ENCODE measurements around the gene VSIG8.

DNA sequence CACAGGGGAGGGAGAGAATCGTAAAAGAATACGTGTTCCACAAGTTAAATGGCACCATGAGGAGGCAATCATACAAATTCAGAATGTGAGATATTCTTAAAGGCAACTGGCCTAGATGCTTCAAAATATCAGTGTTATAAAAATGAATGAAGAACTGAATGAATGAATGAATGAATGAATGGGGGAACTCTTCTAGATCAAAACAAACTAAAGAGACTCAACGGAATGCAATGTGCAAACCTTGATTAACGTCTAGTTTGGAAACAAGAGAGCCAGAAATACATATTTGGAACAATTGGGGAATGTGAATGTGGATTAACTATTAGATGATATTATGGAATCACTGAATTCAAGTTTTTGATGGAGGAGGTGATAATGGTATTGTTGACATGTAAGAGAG is 20.7 kb upstream of the VSIG8 start:
- no peak for TF ChIP-seq POLR2A (IDR thresholded peaks at IDR 0.05)
- TF ChIP-seq CTCF (IDR thresholded peaks at IDR 0.05), result no peak
- no peak for TF ChIP-seq EP300 (IDR thresholded peaks at IDR 0.05)

All from ovary (tissue), 3 donors.